SK-N-MC (cell line): ENCODE results near the gene RBM22.

Experiments used
- EZH2 ChIP-seq: fragments of 200-600 bp; sonication (generic); IDR thresholded peaks from one replicate; pipeline ENCODE4 v1.6.1; 2017; ENCODE audit warnings: antibody characterized with exemption
- POLR2AphosphoS5 ChIP-seq: IDR thresholded peaks from 2 replicates; pipeline ENCODE4 v1.6.1; 2012; ENCODE audit warnings: mild to moderate bottlenecking, low read depth, low read length, borderline replicate concordance

GRCh38 chr5:150665044-150665443 is 35.8 kb downstream of the RBM22 start:
- TF ChIP-seq EZH2 (no peak), POLR2AphosphoS5 (no peak)
